AG10803 (cell line): Measurements from ENCODE around the gene S1PR4.
"Not testable (repeated sequence)": the region's sequence is repeated elsewhere in the genome, so short reads cannot be mapped to it uniquely, and the experiment has no call there.

Source experiments
- DNase-seq: peaks from one replicate; pipeline ENCODE4 v3.0.0; 2010; ENCODE audit warnings: low read depth
- H3K4me3 ChIP-seq: 2 replicates; pipeline ENCODE4 v1.5.1; 2011; ENCODE audit warnings: mild to moderate bottlenecking, low read length, control low read depth
- CTCF ChIP-seq: conservative IDR thresholded peaks from 2 replicates; pipeline ENCODE4 v1.5.1; 2011; ENCODE audit warnings: mild to moderate bottlenecking, low read length, control low read depth, inconsistent platforms

The S1PR4 gene

DNA sequence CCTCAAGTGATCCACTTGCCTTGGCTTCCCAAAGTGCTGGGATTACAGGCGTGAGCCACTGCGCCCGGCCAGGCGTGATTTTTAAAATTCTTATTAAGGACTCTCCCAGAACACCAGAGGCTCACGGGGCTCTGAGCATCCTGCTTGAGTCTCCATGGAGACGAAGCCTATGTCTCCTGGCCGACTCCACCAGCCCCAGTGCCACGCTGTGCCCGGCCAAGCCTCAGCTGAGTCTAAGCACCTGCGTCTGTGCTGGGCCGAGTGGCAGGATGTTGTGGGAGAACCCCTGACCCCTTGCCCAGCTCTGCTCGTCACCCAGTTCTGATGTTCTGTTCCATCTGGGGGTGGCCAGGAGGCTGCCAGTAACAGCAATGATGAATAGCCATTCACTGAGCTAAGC, 42.0 kb downstream of the S1PR4 start:
- TF ChIP-seq CTCF: no peak
- H3K4me3 ChIP-seq: no peak overlapping the region
- DNase-seq: no peak

- H3K4me3 ChIP-seq, DNase-seq: not testable (repeated sequence)
These were observed 43.0 kb downstream of the S1PR4 start for GRCh38 chr19:3221576-3221975.

- no peak overlapping the region for H3K4me3 ChIP-seq
- DNase-seq: no peak
- no peak for TF ChIP-seq CTCF
These were observed 44.1 kb downstream of the S1PR4 start for GRCh38 chr19:3222709-3223108.

- peak; percentile 11 for DNase-seq
- H3K4me3 ChIP-seq: no peak within 1 kb of the TSS; the same call in 1 of the 2 replicates
- no peak for TF ChIP-seq CTCF
These were observed 46.0 kb downstream of the S1PR4 start, which contains the start of gene CELF5 for GRCh38 chr19:3224346-3225168. TSS of gene CELF5 (plus strand) at chr19:3224661. CDS start at chr19:3224740, 79 bp downstream.

- no peak for DNase-seq
These were observed 46.6 kb downstream of the S1PR4 start for GRCh38 chr19:3225169-3225485.

DNA sequence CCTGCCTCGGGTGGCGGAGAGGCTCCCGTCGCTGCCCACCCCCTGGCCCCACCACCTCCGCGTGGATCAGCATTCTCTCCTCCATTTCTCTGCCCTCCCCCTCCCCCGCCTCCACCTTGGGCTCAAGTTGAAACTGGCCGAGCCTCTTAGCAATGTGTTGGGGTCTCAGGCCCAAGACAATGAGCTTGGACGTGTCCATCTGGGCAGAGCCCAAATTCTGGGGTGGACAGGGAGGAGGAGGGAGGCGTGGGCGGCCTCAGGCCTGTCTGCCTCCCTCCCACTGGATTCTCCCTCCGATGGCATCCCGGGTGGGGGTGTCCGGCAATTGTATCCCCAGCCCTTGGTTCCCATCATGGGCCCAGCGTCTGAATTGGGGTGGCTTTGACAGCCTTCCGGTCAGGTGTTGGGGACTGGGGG, 47.1 kb downstream of the S1PR4 start:
- H3K4me3 ChIP-seq: no peak overlapping the region
- no peak for TF ChIP-seq CTCF
- no peak for DNase-seq

More at GRCh38 chr19:3225169-3225485, 46.6 kb downstream of the S1PR4 start:
- H3K4me3 ChIP-seq: no peak overlapping the region
- no peak for TF ChIP-seq CTCF

GRCh38 chr19:3227054-3227626, 48.6 kb downstream of the S1PR4 start:
- no peak overlapping the region for H3K4me3 ChIP-seq
- TF ChIP-seq CTCF: no peak
- DNase-seq: no peak
